SU-DHL-6 (cell line): ENCODE measurements around the gene F13B.

Experiments
- CTCF ChIP-seq: fragments of 200-600 bp; sonication (generic); IDR thresholded peaks from one replicate; pipeline ENCODE4 v1.5.1; 2017; ENCODE audit warnings: antibody characterized with exemption, mild to moderate bottlenecking, low read length, moderate library complexity; ENCODE audit not compliant: insufficient read depth, poor library complexity, severe bottlenecking
- EZH2phosphoT487 ChIP-seq: fragments of 200-600 bp; sonication (generic), shearing (Covaris generic); conservative IDR thresholded peaks from 2 replicates; pipeline ENCODE4 v1.6.1; 2018; ENCODE audit warnings: mild to moderate bottlenecking, antibody characterized with exemption, low read length, moderate library complexity, mixed read lengths

GRCh38 chr1:197062692-197063091, 4.4 kb downstream of the F13B start:
- TF ChIP-seq CTCF (no peak), EZH2phosphoT487 (no peak)
